DMS153 (cell line): Measurements from ENCODE around the gene MAGEB17.
A peak's percentile ranks its signal among the peaks of the same experiment; 100 is the strongest.
"Not testable (repeated sequence)": the region's sequence is repeated elsewhere in the genome, so short reads cannot be mapped to it uniquely, and the experiment has no call there.

Experiments
- DNase-seq: peaks from one replicate; lab custom pipeline; 2025; lab: John Stamatoyannopoulos, UW

Gene MAGEB17, protein sequence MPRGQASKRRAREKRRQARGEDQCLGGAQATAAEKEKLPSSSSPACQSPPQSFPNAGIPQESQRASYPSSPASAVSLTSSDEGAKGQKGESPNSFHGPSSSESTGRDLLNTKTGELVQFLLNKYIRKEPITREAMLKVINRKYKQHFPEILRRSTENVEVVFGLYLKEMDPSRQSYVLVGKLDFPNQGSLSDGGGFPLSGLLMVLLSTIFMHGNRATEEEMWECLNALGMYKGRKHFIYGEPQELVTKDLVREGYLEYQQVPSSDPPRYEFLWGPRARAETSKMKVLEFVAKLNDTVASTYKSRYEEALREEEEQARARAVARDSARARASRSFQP

GRCh38 chrX:16167181-16167580, at the start of gene MAGEB17:
TSS of gene MAGEB17 (plus strand) at chrX:16167481. CDS start at chrX:16170383, 2,902 bp downstream.
- no peak for DNase-seq

GRCh38 chrX:16119353-16120220, 47.7 kb upstream of the MAGEB17 start:
- no peak for DNase-seq

- no peak for DNase-seq
These were observed 46.9 kb upstream of the MAGEB17 start for GRCh38 chrX:16120431-16120830.

DNA sequence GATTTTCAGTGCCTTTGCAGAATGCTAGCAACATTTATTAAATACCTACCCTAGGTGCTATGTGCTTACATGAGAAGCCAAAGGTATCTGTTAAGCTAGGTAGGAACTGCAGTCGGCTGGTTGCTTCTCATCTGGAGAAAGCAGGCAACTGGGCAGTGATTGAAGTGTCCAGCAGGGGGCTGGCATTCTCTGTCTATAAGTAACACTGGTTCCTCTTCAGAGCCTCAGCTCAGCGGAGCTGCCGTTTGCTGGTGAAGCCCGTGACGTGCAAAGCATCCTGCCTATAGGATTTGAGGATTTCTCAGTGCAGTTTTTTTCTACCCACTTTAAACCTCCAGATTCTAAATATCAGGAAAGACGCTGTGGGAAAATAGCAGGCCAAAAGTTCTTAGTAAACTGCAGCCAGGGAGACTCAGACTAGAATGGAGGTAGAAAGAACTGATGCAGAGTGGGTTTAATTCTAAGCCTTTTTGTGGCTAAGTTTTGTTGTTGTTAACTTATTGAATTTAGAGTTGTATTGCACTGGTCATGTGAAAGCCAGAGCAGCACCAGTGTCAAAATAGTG, 44.0 kb upstream of the MAGEB17 start, which contains the start of gene GRPR:
GRPR (plus strand) TSS at position 344 of the 565 bp plus-strand sequence. CDS start 389 bp downstream, outside the sequence.
- peak; percentile 74 for DNase-seq

DNA sequence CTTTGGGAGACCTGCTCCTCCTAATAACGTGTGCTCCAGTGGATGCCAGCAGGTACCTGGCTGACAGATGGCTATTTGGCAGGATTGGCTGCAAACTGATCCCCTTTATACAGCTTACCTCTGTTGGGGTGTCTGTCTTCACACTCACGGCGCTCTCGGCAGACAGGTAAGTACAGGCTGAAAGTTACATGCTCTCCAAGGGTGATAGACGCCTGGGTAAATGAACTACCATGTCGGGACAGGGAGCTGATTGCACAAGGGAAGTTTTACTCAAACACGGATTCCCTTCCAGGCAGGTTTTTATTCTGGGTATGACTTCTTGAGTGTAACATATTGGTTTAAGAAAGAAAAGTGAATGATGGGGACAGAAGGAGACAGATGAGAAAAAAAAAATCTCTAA, 43.1 kb upstream of the MAGEB17 start:
- DNase-seq: no peak

DNA sequence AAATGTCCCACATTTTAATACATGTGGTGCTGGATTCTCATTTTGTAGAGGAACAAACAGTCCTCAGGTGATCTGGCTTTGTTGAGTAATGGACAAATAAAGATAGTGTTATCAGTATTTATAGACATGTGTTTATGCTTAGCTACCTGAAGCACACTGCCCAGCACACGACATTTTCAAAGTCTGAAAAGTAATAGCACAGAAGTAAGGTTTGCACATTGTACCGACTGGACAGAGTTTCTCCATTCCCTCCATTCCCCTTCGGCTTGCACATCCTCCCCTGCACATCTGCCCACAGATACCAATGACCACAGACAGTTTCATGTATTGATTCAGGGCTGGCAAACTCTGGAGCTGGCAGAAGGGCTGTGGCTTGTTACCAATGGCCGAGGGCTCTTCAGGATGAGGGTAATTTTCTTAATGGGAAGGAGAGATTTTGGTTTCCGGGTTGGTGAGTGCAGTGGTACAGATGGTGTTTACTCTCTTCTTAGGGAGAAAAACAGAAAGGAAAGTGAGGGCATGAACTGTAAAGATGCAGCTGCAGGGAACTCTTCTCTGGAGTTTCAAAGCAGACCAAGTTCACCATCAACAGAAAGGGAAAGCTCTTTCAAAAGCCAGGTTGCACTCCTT, 41.6 kb upstream of the MAGEB17 start:
- DNase-seq: peak; percentile 9

DNA sequence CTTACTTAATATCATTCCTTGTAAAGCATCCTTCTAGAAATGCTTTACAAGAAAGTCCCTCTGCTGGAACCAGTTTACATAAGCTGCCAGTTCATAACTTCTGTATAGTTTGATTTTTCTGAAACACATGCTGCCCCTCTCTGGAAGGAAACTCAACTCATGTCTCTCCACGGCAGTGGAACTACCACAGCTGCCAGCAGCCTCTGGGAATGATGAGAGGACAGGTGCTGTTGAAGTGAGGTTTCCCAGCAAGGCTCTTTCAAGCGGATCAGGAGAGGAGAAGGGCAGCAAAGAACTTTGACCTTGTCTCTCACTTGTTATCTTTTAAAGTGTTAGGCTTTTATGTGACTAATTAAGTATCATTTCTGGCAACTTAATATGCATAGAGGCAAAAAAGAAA, 36.6 kb upstream of the MAGEB17 start:
- no peak for DNase-seq

DNA sequence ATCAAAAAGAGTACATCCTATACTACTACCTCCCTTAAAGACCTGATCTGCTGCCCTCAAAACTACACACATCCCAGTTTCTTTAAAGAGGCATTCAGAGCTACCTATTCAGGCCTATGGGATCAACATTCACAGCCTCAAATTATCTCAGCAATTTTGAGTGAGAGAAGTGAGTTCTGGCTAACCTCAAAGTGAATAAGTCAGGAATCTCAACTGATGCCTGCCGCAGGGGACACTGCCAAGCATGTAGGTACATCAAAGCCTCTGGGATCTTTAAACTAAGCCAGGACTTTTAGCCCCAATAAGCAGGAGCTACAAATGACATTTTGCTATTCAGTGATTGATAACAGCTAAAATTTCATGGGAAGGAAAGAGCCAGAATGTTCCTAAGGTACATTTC, 32.3 kb upstream of the MAGEB17 start:
- no peak for DNase-seq

DNA sequence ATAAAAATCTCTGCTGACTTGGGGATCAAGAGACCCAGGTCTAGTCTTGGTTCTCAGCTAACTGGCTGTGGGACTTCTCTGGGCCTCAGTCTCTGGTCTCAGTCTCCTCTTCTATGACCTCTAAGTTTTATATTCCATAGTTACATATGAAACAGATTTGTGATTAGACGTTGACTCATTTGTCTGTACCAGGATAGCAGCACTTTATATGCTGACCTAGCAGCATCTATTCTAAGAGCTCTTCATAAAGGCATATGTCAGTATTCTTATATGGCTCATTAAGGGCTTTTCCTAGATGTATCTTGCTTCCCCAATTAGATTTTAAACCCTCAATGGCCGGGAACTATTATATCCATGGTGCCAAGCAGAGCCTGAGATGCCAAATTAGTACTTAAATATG, 31.2 kb upstream of the MAGEB17 start:
- no peak for DNase-seq

DNA sequence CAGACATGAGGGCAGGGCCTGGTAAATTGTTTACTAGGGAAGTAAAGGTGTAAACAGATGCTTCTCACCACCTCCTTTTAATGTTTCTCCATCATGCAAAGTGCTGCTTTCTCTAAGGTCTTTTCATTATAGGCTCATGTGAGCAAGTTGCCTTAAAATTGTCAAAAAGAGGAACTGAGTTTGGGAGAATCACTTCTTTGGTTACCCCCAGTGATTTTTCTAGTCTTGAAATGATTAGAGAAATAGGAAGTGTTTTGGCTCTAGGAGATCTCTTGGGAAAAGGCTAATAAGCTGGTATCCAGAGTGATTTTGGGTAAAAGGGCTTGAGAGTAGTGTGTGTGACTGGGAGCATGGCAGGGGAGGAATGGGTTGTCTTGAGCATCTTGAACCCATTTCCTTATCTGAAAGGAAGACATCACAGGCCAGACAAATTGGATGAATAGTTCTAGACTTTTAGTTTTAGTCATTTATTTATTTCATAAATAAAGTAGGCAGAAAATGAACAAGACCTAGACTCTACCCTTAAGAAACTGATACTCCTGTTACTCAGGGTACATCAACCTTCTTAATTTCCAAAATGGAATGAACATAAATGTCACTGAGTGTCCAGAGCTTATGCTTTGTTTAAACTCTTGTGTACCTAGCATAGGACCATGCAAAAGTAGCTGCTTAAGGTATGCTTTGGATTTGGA, 29.7 kb upstream of the MAGEB17 start:
- no peak for DNase-seq

GRCh38 chrX:16138108-16138427, 29.2 kb upstream of the MAGEB17 start:
- DNase-seq: peak; percentile 0

DNA sequence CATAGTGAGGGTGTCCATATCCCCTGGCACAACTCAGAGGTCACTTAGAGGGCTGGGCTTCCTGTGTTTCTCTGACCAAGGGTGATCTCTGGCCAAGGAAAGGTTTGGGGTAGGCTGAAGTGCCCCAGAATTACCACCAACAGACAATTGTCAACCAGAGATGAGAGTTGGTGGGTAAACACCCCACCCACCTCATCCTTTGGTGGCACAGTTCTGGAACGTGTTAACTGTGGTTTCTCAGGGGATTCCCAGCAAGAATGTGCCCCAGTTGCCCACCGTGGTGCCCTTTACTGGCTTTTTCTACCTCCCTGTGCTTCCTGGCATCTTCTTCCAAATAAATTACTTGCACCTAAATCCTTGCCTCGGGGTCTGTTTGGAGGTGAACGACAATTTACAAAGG, 26.8 kb upstream of the MAGEB17 start:
- DNase-seq: no peak

DNA sequence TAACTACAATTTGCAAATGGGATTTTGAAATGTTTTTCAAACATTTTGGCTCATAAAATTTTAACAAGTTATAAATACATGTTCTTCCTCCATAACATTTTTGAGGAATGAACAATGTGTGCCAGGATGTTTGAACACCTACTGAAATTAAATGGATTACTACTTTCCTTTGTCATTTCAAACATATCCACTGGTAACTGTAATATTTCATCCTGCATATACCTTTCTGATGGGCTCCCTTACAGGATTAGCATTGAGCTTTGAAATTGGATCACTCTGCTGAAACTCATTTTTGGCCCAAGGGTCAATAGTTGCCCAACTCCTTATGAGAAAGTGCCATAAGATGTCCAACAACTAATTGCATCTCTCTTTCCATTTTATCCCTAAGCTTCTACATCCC, 26.3 kb upstream of the MAGEB17 start:
- no peak for DNase-seq

DNA sequence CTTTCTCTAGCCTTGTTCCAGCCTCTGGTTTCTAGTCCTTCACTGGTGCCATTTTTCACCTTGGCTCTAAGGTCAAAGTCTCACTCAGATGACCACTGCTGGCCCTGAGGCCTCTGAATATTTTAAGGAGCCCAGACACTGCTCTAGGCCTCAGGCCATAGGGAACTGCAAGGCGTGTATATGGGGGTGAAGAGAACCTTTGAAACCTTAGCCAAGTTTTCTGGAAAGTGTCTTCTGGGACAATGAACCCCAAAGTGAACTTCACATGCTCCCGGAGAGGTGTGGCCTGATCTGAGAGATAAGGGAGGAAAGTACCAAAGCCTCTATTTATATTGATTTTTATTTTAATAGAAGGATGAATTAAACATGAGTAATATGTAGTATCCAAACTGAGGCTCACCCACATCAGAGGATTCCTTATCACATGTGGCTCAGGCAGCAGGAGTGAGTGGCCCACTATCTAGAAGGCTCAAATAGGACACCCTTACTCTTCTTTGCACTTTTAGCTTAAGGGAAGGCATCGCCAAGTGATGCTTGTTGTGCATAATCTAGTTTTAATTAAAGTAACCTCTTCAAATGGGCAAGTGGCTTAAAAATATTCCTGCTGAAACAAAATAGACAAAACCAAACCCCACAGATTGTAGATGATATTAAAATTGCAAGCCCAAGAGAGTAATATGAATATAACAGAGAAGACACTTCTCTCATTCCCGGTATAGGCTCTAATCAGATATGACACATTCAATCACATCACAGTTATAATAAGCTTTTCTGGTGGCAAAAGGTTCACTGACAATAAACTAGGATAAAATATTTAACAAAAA, 25.6 kb upstream of the MAGEB17 start:
- DNase-seq: no peak

- no peak for DNase-seq
These were observed 25.1 kb upstream of the MAGEB17 start for GRCh38 chrX:16142246-16142558.

GRCh38 chrX:16143968-16144367, 23.3 kb upstream of the MAGEB17 start:
- DNase-seq: no peak

GRCh38 chrX:16144420-16144819, 22.9 kb upstream of the MAGEB17 start:
- DNase-seq: no peak

GRCh38 chrX:16145093-16145492, 22.2 kb upstream of the MAGEB17 start:
- DNase-seq: not testable (repeated sequence)

GRCh38 chrX:16145656-16146055, 21.6 kb upstream of the MAGEB17 start:
- no peak for DNase-seq

GRCh38 chrX:16148896-16149295, 18.4 kb upstream of the MAGEB17 start:
- DNase-seq: no peak

GRCh38 chrX:16155581-16156096, 11.6 kb upstream of the MAGEB17 start:
- no peak for DNase-seq
